SK-N-MC (cell line): ENCODE data around the gene LRRC4C.

ENCODE experiments used
- EZH2 ChIP-seq: fragments of 200-600 bp; sonication (generic); IDR thresholded peaks from one replicate; pipeline ENCODE4 v1.6.1; 2017; ENCODE audit warnings: antibody characterized with exemption
- FOXP2 ChIP-seq: optimal IDR thresholded peaks from 2 replicates; pipeline ENCODE3; 2011; ENCODE audit warnings: mild to moderate bottlenecking, moderate library complexity; ENCODE audit not compliant: insufficient read depth; ENCODE audit errors: extremely low read length, control extremely low read depth
- POLR2AphosphoS5 ChIP-seq: IDR thresholded peaks from 2 replicates; pipeline ENCODE4 v1.6.1; 2012; ENCODE audit warnings: mild to moderate bottlenecking, low read depth, low read length, borderline replicate concordance

GRCh38 chr11:40294741-40295140 lies 1164.7 kb downstream of the LRRC4C start:
- TF ChIP-seq POLR2AphosphoS5, result no peak
- TF ChIP-seq EZH2, result no peak
- no peak for TF ChIP-seq FOXP2
